22Rv1 (cell line): ENCODE results near the gene ZNF177.

Experiments used
- CTCF ChIP-seq: fragments of 450-650 bp; IDR thresholded peaks from 2 replicates; pipeline ENCODE4 v1.5.1; 2017; ENCODE audit warnings: mild to moderate bottlenecking
- ZFX ChIP-seq: fragments of 450-650 bp; IDR thresholded peaks from 2 replicates; pipeline ENCODE4 v1.6.1; 2017; ENCODE audit warnings: antibody characterized with exemption, borderline replicate concordance

GRCh38 chr19:9354651-9355050, 8.2 kb upstream of the ZNF177 start:
- TF ChIP-seq CTCF (no peak), ZFX (no peak)
